ENCODE results near the gene PLVAP. TPM values are rescaled to one million over a fixed set of nuclear protein-coding genes. Genes with fewer than 3 reads are reported as not detected.

The PLVAP gene
- total RNA-seq, 4 donors from 2014 or later, result 11.5 to 45.1 (median 18.8) TPM

DNA sequence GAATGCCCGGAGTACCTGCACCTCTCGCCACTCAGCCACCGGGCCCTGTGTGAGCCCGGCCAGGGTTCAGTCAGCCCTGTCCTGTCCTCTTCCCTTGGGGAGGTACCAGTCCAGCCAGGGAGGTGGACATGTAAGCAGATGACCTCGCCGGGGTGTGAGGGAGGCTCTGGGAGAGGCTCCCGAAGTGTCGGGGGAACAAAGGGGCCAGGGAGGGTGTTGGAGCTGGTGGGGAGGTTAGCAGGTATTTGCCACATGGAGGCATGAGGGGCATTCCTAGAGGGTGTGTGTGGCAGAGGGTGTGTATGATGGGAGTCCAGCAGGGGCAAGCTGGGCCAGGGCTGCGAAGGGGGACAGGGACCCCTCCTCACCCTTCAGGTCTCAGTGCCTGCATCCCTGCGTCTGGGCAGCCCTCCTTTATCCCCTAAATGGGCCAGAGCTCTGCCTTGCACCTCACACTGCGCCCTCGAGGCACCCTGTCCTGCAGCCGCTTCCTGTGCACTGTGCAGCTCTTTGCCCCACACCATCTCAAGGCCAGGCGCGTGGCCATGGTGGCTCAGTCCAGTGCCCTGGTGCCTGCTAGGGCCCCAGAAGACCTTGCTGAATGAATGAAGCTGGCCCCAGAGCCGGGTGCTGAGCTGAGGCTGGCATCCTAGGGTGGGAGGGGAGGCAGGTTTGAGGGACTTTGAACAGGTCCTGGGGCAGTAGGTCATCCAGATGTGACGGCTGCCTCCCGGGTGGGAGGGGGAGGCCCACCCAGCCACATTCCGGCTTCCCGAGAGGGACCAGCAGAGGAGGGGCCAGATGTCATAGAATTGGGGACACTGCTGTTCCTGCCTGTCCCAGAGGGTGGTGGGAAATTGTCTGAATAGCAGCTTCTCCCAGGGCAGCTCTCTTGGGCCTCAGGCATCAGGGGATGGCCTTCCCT lies 64.7 kb downstream of the PLVAP start:
- peaks cover 11 to 13% of the 10 kb centered on the region in 2 donors for H3K4me1 ChIP-seq
- no peak for DNase-seq
- ATAC-seq, result no peak
- TF ChIP-seq CTCF (IDR thresholded peaks at IDR 0.05 in 4 of 5, conservative IDR thresholded peaks at IDR 0.05 in 1 of 5) (no peak), POLR2A (IDR thresholded peaks at IDR 0.05) (no peak)
- H3K27me3 ChIP-seq, result no peaks in the 10 kb centered on the region
- intact Hi-C loops (cut with DNase I; ENCODE audit: low total_unique reads) (no loop called here), in situ Hi-C loops (cut with MboI; ENCODE audit: low sequenced_read_pairs in 4 of 4) (no loop called here)
- no peak overlapping the region for H3K4me3 ChIP-seq
- H3K27ac ChIP-seq, result no peak overlapping the region
- no peaks in the 10 kb centered on the region for H3K9me3 ChIP-seq
- H3K36me3 ChIP-seq, result peaks cover 0 to 33% of the 10 kb centered on the region in 2 donors

DNA sequence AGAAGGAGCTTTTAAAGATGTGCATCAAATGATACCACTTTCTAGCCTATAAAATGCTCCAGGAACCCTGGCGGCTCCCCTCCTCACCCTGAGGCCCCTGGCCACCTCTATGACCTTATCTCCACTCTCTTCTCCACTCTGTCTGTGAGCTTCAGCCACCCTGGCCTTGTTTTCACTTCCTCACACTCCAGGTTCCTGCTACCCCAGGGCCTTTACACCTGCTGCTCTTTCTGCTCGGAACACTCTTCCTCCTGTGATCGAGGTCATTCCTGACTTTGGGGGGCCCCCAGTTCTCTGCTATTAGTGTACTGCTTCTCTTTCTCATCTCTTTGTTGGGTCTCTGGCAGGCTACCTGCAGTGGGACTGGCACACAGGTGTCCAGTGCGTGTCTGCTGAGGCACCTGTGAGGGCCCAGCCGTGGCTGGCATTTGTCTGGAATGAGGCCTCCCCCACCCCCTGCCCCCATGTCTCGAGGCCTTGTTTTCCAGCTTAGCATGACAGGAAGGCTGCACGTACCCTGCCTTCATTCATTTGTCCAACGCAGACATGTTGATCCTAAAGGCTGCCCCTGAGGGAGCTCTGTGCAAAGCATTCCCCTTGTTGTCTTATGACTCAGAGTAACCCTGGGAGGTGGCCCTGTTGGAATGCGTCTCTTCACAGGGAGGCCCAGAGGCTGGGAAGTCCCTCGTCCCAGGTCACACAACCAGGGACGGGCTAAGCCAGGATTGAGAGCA lies 65.5 kb downstream of the PLVAP start:
- TF ChIP-seq POLR2A (IDR thresholded peaks at IDR 0.05) (no peak), CTCF (IDR thresholded peaks at IDR 0.05 in 4 of 5, conservative IDR thresholded peaks at IDR 0.05 in 1 of 5) (no peak)
- no peak for DNase-seq
- H3K27me3 ChIP-seq, result no peaks in the 10 kb centered on the region
- no peak for ATAC-seq
- intact Hi-C loops (cut with DNase I; ENCODE audit: low total_unique reads), result no loop called here
- no peaks in the 10 kb centered on the region for H3K9me3 ChIP-seq
- peaks cover 17 to 21% of the 10 kb centered on the region in 2 donors for H3K4me1 ChIP-seq
- no peak overlapping the region for H3K4me3 ChIP-seq
- in situ Hi-C loops (cut with MboI; ENCODE audit: low sequenced_read_pairs in 4 of 4), result no loop called here
- peaks cover 0 to 27% of the 10 kb centered on the region in 2 donors for H3K36me3 ChIP-seq
- H3K27ac ChIP-seq, result no peak overlapping the region

DNA sequence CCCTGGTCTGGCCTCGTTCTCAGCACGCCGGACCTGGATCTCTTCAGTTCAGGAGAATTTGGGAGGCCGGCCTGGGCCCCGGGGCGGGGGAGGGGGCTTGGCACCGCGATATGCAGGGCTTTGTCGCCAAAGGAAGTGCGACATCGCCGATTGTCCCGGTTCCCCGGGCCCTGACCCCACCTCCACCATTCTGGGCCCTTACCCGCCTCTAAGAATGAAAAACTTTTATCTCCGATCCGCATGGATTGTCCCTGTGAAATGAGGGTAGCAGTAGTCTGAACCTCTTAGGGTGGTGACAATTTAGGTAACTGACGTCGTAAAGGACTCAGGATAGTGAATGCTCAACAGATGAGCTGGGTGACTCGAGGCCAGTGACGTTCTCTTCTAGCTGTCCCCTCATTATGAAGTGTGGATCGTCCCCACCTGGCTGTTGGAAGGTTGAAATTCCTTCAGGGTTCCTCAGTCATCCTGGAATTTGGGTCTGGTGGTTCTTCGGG lies 67.1 kb downstream of the PLVAP start:
- intact Hi-C loops (cut with DNase I; ENCODE audit: low total_unique reads) (loop anchor here (1.0 kb wide), 2 partner anchors 27 to 159 kb away; partner anchors contain the start of gene GTPBP3), in situ Hi-C loops (cut with MboI; ENCODE audit: low sequenced_read_pairs in 4 of 4) (no loop called here)
- Histone ChIP-seq H3K27me3 (no peaks in the 10 kb centered on the region), H3K4me3 (peak overlapping the region; percentile 74 to 99 (median 94)), H3K36me3 (peaks cover 0 to 13% of the 10 kb centered on the region in 2 donors), H3K9me3 (no peaks in the 10 kb centered on the region), H3K4me1 (peaks cover 26 to 29% of the 10 kb centered on the region in 2 donors), H3K27ac (peak overlapping the region; percentile 82 to 90 (median 86))
- TF ChIP-seq CTCF (IDR thresholded peaks at IDR 0.05 in 4 of 5, conservative IDR thresholded peaks at IDR 0.05 in 1 of 5) (no peak), POLR2A (IDR thresholded peaks at IDR 0.05) (no peak)
- DNase-seq, result no peak
- ATAC-seq, result no peak

GRCh38 chr19:17309198-17309964 lies 67.8 kb downstream of the PLVAP start, which contains the start of gene DDA1:
Gene DDA1, plus strand, starts transcription at chr19:17309563. Its CDS starts 92 bp downstream, at chr19:17309655.
- peaks cover 32 to 35% of the 10 kb centered on the region in 2 donors for H3K4me1 ChIP-seq
- in situ Hi-C loops (cut with MboI; ENCODE audit: low sequenced_read_pairs in 4 of 4) (no loop called here), intact Hi-C loops (cut with DNase I; ENCODE audit: low total_unique reads) (loop anchor here (1.0 kb wide), 2 partner anchors 28 to 160 kb away; partner anchors contain the start of gene GTPBP3)
- peaks cover 0 to 6% of the 10 kb centered on the region in 2 donors for H3K36me3 ChIP-seq
- ATAC-seq, result peak; percentile 87 to 93
- H3K27me3 ChIP-seq, result no peaks in the 10 kb centered on the region
- peak; percentile 100 for DNase-seq
- peak within 1 kb of the TSS; percentile 74 to 99 (median 94) for H3K4me3 ChIP-seq
- peak within 1 kb of the TSS; percentile 82 to 90 (median 86) for H3K27ac ChIP-seq
- TF ChIP-seq POLR2A (IDR thresholded peaks at IDR 0.05), result peak; percentile 66 to 71
- no peak for TF ChIP-seq CTCF (IDR thresholded peaks at IDR 0.05 in 4 of 5, conservative IDR thresholded peaks at IDR 0.05 in 1 of 5)
- no peaks in the 10 kb centered on the region for H3K9me3 ChIP-seq
